ENCODE measurements around the gene MYO3B. TPM values are rescaled to one million over a fixed set of nuclear protein-coding genes. Genes with fewer than 3 reads are reported as not detected.

The MYO3B gene
- total RNA-seq, 1 experiment from 2014 or later = 0.50 TPM

- peak; percentile 94 for ATAC-seq
- peak; percentile 19 for DNase-seq (ENCODE audit: low spot score)
- H3K27me3 Mint-ChIP-seq (ENCODE audit: low read depth) = no peaks in the 10 kb centered on the region
- no peaks in the 10 kb centered on the region for H3K36me3 Mint-ChIP-seq
- TF ChIP-seq ZBTB21 (CRISPR knock-in tag; IDR thresholded peaks at IDR 0.05; ENCODE audit: borderline replicate concordance) (no peak), MYBL2 (CRISPR knock-in tag; IDR thresholded peaks at IDR 0.05) (no peak), JAZF1 (CRISPR knock-in tag; IDR thresholded peaks at IDR 0.05) (no peak), NR2C2 (CRISPR knock-in tag; IDR thresholded peaks at IDR 0.05) (no peak), IRF2 (CRISPR knock-in tag; IDR thresholded peaks at IDR 0.05; ENCODE audit: borderline replicate concordance, low read depth) (no peak), AR (CRISPR knock-in tag; IDR thresholded peaks at IDR 0.05) (no peak), ZNF423 (CRISPR knock-in tag; IDR thresholded peaks at IDR 0.05) (no peak), SP1 (CRISPR knock-in tag; conservative IDR thresholded peaks at IDR 0.05) (no peak), SMAD3 (CRISPR knock-in tag; IDR thresholded peaks at IDR 0.05; ENCODE audit: borderline replicate concordance) (no peak), CREM (CRISPR knock-in tag; IDR thresholded peaks at IDR 0.05) (no peak), TCF7 (CRISPR knock-in tag; IDR thresholded peaks at IDR 0.05; ENCODE audit: low read depth) (no peak), FOXK1 (CRISPR knock-in tag; IDR thresholded peaks at IDR 0.05) (no peak), NR3C1 (CRISPR knock-in tag; conservative IDR thresholded peaks at IDR 0.05; ENCODE audit: low read depth) (no peak), HMGXB4 (CRISPR knock-in tag; IDR thresholded peaks at IDR 0.05) (no peak), ZNF317 (CRISPR knock-in tag; IDR thresholded peaks at IDR 0.05; ENCODE audit: borderline replicate concordance, low read depth) (no peak), CDX4 (CRISPR knock-in tag; IDR thresholded peaks at IDR 0.05; ENCODE audit: borderline replicate concordance) (no peak)
- ChIA-PET POLR2A (interaction anchor here (0.5 kb wide), 1 partner anchor 404 kb away, joined by 3 read pairs; no protein-coding TSS in a partner anchor), CTCF (interaction anchor here (0.6 to 0.8 kb wide), 5 partner anchors 26 to 212 kb away, joined by 3 read pairs; no protein-coding TSS in a partner anchor)
- peaks cover 20% of the 10 kb centered on the region for H3K4me1 Mint-ChIP-seq
- H3K4me3 Mint-ChIP-seq = peak overlapping the region; percentile 24; the same call in 1 of the 2 replicates
- H3K9me3 Mint-ChIP-seq = no peaks in the 10 kb centered on the region
- peak overlapping the region; percentile 72 for H3K27ac Mint-ChIP-seq
These were observed 405.0 kb downstream of the MYO3B start for GRCh38 chr2:170582751-170583463.

GRCh38 chr2:170585067-170585466 is 407.1 kb downstream of the MYO3B start:
- Mint-ChIP-seq H3K9me3 (no peaks in the 10 kb centered on the region), H3K4me3 (no peak overlapping the region), H3K27ac (no peak overlapping the region), H3K36me3 (no peaks in the 10 kb centered on the region), H3K4me1 (peaks cover 20% of the 10 kb centered on the region), H3K27me3 (ENCODE audit: low read depth) (no peaks in the 10 kb centered on the region)
- no peak for TF ChIP-seq JAZF1 (CRISPR knock-in tag; IDR thresholded peaks at IDR 0.05)
- TF ChIP-seq EMX1 (CRISPR knock-in tag; IDR thresholded peaks at IDR 0.05) = no peak
- ChIA-PET CTCF (no interaction called here), POLR2A (no interaction called here)
- no peak for ATAC-seq
- DNase-seq (ENCODE audit: low spot score) = no peak

GRCh38 chr2:170586571-170587095 is 408.7 kb downstream of the MYO3B start:
- Mint-ChIP-seq H3K27me3 (ENCODE audit: low read depth) (no peaks in the 10 kb centered on the region), H3K9me3 (no peaks in the 10 kb centered on the region), H3K4me3 (no peak overlapping the region), H3K36me3 (no peaks in the 10 kb centered on the region), H3K4me1 (peaks cover 20% of the 10 kb centered on the region), H3K27ac (no peak overlapping the region)
- ATAC-seq = no peak
- no peak for DNase-seq (ENCODE audit: low spot score)
- ChIA-PET POLR2A (no interaction called here), CTCF (no interaction called here)
- TF ChIP-seq NFE2L1 (CRISPR knock-in tag; IDR thresholded peaks at IDR 0.05) (no peak), PRDM15 (CRISPR knock-in tag; IDR thresholded peaks at IDR 0.05) (no peak), NR2C2 (CRISPR knock-in tag; IDR thresholded peaks at IDR 0.05) (no peak), ZNF263 (CRISPR knock-in tag; IDR thresholded peaks at IDR 0.05; ENCODE audit: low read depth) (no peak), MAX (CRISPR knock-in tag; IDR thresholded peaks at IDR 0.05) (no peak)

Data from WTC11 (cell line).